Epithelial cell of esophagus (primary cell): Measurements from ENCODE around the gene AKAP13.

Experiments used
- DNase-seq: peaks from one replicate; pipeline ENCODE4 v3.0.0; 2010; ENCODE audit warnings: low read depth
- H3K4me3 ChIP-seq: 2 replicates; pipeline ENCODE4 v1.5.1; 2011; ENCODE audit warnings: mild to moderate bottlenecking, low read length, control low read depth
- CTCF ChIP-seq: IDR thresholded peaks from 2 replicates; pipeline ENCODE4 v1.5.1; 2011; ENCODE audit warnings: low read depth, mild to moderate bottlenecking, low read length, control low read depth, inconsistent platforms; ENCODE audit not compliant: insufficient read depth; ENCODE audit errors: missing control alignments

The AKAP13 gene

GRCh38 chr15:85388566-85389305 lies 8.3 kb downstream of the AKAP13 start:
- no peak for TF ChIP-seq CTCF
- no peak overlapping the region for H3K4me3 ChIP-seq
- no peak for DNase-seq

- no peak for TF ChIP-seq CTCF
- DNase-seq: no peak
- no peak overlapping the region for H3K4me3 ChIP-seq
Measured at GRCh38 chr15:85389306-85389650, 8.9 kb downstream of the AKAP13 start.

GRCh38 chr15:85389772-85390171 lies 9.4 kb downstream of the AKAP13 start:
- no peak overlapping the region for H3K4me3 ChIP-seq
- no peak for TF ChIP-seq CTCF
- peak; percentile 46 for DNase-seq

- DNase-seq: no peak
- no peak overlapping the region for H3K4me3 ChIP-seq
- TF ChIP-seq CTCF: no peak
Measured at GRCh38 chr15:85393210-85393609, 12.8 kb downstream of the AKAP13 start.

GRCh38 chr15:85394554-85395333 lies 14.3 kb downstream of the AKAP13 start:
- DNase-seq: no peak
- no peak overlapping the region for H3K4me3 ChIP-seq
- TF ChIP-seq CTCF: no peak

GRCh38 chr15:85396554-85396953 lies 16.2 kb downstream of the AKAP13 start:
- no peak overlapping the region for H3K4me3 ChIP-seq
- TF ChIP-seq CTCF: no peak
- DNase-seq: no peak
